ENCODE measurements around the gene OR52E2. TPM values are rescaled to one million over a fixed set of nuclear protein-coding genes. Genes with fewer than 3 reads are reported as not detected.

Gene OR52E2
- polyA plus RNA-seq, 4 donors: not detected

- no peak for FAIRE-seq
- Histone ChIP-seq H3K4me3 (ENCODE audit: low read depth in 1 of 3, low read length in 3 of 3) (no peak overlapping the region), H3K9me3 (ENCODE audit: control insufficient read depth in 2 of 2, insufficient read depth in 1 of 2, low read depth in 1 of 2, low read length in 1 of 2) (no peaks in the 10 kb centered on the region), H3K36me3 (ENCODE audit: control insufficient read depth in 3 of 3, insufficient read depth in 2 of 3, low read depth in 1 of 3, low read length in 3 of 3) (no peaks in the 10 kb centered on the region), H3K4me1 (ENCODE audit: control insufficient read depth in 3 of 3, insufficient read depth in 2 of 3, low read depth in 1 of 3, low read length in 2 of 3) (no peaks in the 10 kb centered on the region), H3K27ac (ENCODE audit: low read depth in 1 of 3, low read length in 2 of 3) (no peak overlapping the region), H3K27me3 (ENCODE audit: control insufficient read depth in 3 of 3, insufficient read depth in 3 of 3, low read length in 3 of 3) (no peaks in the 10 kb centered on the region)
- WGBS, 3 donors: 49 to 79% (median 49%) methylated on average over 4 of the region's 4 CpGs
- DNase-seq: no peak
Measured at GRCh38 chr11:5040876-5041275, 18.6 kb downstream of the OR52E2 start.

DNA sequence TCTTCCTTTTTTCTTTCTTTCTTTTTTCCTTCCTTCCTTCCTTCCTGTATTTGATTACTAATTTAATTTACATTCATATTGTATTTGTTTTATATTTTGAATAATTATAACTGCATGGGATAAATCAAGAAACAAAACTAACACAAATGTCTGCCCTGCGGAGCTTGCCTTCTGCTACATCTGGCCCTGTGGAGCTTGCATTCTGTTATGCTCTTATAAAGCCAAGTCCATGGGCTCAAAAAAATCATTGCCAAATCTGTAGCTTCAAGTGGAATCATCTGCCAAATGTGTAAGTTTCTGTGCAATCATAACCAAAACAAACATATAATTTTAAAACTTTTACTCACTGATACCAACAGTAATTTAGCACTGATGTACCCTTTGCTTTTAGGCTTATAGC lies 21.1 kb downstream of the OR52E2 start:
- no peaks in the 10 kb centered on the region for H3K36me3 ChIP-seq (ENCODE audit: control insufficient read depth in 3 of 3, insufficient read depth in 2 of 3, low read depth in 1 of 3, low read length in 3 of 3)
- 89 to 97% (median 91%) methylated on average over 1 of the region's 1 CpG for WGBS, 3 donors
- FAIRE-seq: no peak
- DNase-seq: no peak
- no peak overlapping the region for H3K27ac ChIP-seq (ENCODE audit: low read depth in 1 of 3, low read length in 2 of 3)
- H3K27me3 ChIP-seq (ENCODE audit: control insufficient read depth in 3 of 3, insufficient read depth in 3 of 3, low read length in 3 of 3): no peaks in the 10 kb centered on the region
- no peaks in the 10 kb centered on the region for H3K4me1 ChIP-seq (ENCODE audit: control insufficient read depth in 3 of 3, insufficient read depth in 2 of 3, low read depth in 1 of 3, low read length in 2 of 3)
- H3K9me3 ChIP-seq (ENCODE audit: control insufficient read depth in 2 of 2, insufficient read depth in 1 of 2, low read depth in 1 of 2, low read length in 1 of 2): no peaks in the 10 kb centered on the region
- H3K4me3 ChIP-seq (ENCODE audit: low read depth in 1 of 3, low read length in 3 of 3): no peak overlapping the region

DNA sequence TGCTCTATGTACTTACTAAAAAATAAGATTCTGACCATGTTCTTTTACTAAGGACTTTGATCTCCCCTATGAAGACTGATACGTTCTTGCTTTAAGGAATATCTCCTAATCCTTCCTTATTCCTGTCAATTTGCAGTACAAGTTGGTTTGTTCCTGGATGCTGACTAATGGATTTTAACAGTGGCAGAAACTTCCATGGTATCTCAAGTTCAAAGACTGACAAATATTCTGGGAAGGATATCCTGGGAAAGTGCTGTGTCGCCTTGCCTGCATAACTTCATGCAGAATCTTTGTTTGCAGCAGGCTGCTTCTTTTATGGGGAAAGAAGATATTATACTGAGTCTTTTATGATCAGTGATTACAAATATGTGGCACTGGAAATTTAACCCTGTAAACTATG lies 21.5 kb downstream of the OR52E2 start:
- H3K4me3 ChIP-seq (ENCODE audit: low read depth in 1 of 3, low read length in 3 of 3): no peak overlapping the region
- no peaks in the 10 kb centered on the region for H3K36me3 ChIP-seq (ENCODE audit: control insufficient read depth in 3 of 3, insufficient read depth in 2 of 3, low read depth in 1 of 3, low read length in 3 of 3)
- DNase-seq (no peak), FAIRE-seq (no peak)
- 32 to 72% (median 54%) methylated on average over 2 of the region's 2 CpGs for WGBS, 3 donors
- H3K27me3 ChIP-seq (ENCODE audit: control insufficient read depth in 3 of 3, insufficient read depth in 3 of 3, low read length in 3 of 3): no peaks in the 10 kb centered on the region
- no peak overlapping the region for H3K27ac ChIP-seq (ENCODE audit: low read depth in 1 of 3, low read length in 2 of 3)
- no peaks in the 10 kb centered on the region for H3K9me3 ChIP-seq (ENCODE audit: control insufficient read depth in 2 of 2, insufficient read depth in 1 of 2, low read depth in 1 of 2, low read length in 1 of 2)
- H3K4me1 ChIP-seq (ENCODE audit: control insufficient read depth in 3 of 3, insufficient read depth in 2 of 3, low read depth in 1 of 3, low read length in 2 of 3): no peaks in the 10 kb centered on the region

DNA sequence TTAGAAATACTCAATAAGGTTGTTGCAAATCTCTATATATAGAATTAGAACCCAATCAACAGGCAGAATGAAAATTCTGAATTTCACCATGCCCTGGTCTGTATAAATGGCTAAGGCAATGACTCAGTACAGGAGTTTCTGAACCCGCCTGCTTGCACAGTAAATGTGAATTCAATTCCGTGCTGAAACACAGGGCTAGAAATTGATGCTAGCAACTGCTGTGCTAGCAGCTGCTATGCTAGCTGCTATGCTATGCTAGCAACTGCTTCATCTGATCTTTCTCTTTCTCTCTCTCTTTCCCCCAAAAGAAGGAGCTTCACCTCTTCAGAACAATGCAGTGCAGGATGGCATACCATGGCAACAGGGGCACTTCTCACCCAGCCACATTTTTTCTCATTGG lies 22.8 kb downstream of the OR52E2 start:
- WGBS, 3 donors: 76 to 85% (median 83%) methylated on average over 2 of the region's 2 CpGs

GRCh38 chr11:5021996-5022395 lies 37.4 kb downstream of the OR52E2 start:
- 87 to 91% (median 90%) methylated on average over 2 of the region's 2 CpGs for WGBS, 3 donors
- Histone ChIP-seq H3K4me3 (ENCODE audit: low read depth in 1 of 3, low read length in 3 of 3) (no peak overlapping the region), H3K36me3 (ENCODE audit: control insufficient read depth in 3 of 3, insufficient read depth in 2 of 3, low read depth in 1 of 3, low read length in 3 of 3) (no peaks in the 10 kb centered on the region), H3K27ac (ENCODE audit: low read depth in 1 of 3, low read length in 2 of 3) (no peak overlapping the region), H3K27me3 (ENCODE audit: control insufficient read depth in 3 of 3, insufficient read depth in 3 of 3, low read length in 3 of 3) (no peaks in the 10 kb centered on the region), H3K9me3 (ENCODE audit: control insufficient read depth in 2 of 2, insufficient read depth in 1 of 2, low read depth in 1 of 2, low read length in 1 of 2) (peaks cover 0 to 28% of the 10 kb centered on the region in 2 donors), H3K4me1 (ENCODE audit: control insufficient read depth in 3 of 3, insufficient read depth in 2 of 3, low read depth in 1 of 3, low read length in 2 of 3) (no peaks in the 10 kb centered on the region)
- FAIRE-seq (no peak), DNase-seq (no peak)

More for the DNA sequence above, 22.8 kb downstream of the OR52E2 start:
- Histone ChIP-seq H3K27ac (ENCODE audit: low read depth in 1 of 3, low read length in 2 of 3) (no peak overlapping the region), H3K4me3 (ENCODE audit: low read depth in 1 of 3, low read length in 3 of 3) (no peak overlapping the region), H3K9me3 (ENCODE audit: control insufficient read depth in 2 of 2, insufficient read depth in 1 of 2, low read depth in 1 of 2, low read length in 1 of 2) (no peaks in the 10 kb centered on the region), H3K36me3 (ENCODE audit: control insufficient read depth in 3 of 3, insufficient read depth in 2 of 3, low read depth in 1 of 3, low read length in 3 of 3) (no peaks in the 10 kb centered on the region), H3K27me3 (ENCODE audit: control insufficient read depth in 3 of 3, insufficient read depth in 3 of 3, low read length in 3 of 3) (no peaks in the 10 kb centered on the region), H3K4me1 (ENCODE audit: control insufficient read depth in 3 of 3, insufficient read depth in 2 of 3, low read depth in 1 of 3, low read length in 2 of 3) (no peaks in the 10 kb centered on the region)
- FAIRE-seq (no peak), DNase-seq (no peak)

DNA sequence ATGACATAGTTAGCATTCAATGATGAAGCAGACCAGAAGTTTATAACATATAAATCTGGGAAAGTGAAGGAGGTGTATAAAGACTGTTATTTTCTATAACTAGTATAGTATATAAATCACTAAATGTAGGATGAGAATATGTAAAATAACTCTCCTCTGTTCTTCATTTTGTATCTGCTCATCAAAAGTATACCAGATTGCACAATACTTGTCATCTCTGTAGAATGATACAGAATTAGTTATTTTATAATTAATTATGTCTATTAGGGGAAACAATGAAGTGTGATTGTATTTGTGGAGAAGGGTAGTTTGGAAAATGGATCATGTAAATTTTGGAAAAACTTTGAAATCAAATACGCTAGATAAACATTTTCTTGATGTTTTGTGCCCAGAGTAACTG lies 46.4 kb downstream of the OR52E2 start:
- whole genome bisulfite sequencing, 3 donors: 69 to 83% (median 76%) methylated on average over 1 of the region's 1 CpG
- no peak overlapping the region for H3K27ac ChIP-seq (ENCODE audit: low read depth in 1 of 3, low read length in 2 of 3)
- DNase-seq: no peak

GRCh38 chr11:5011254-5011653 lies 48.2 kb downstream of the OR52E2 start:
- no peaks in the 10 kb centered on the region for H3K9me3 ChIP-seq (ENCODE audit: control insufficient read depth in 2 of 2, insufficient read depth in 1 of 2, low read depth in 1 of 2, low read length in 1 of 2)
- H3K4me3 ChIP-seq (ENCODE audit: low read depth in 1 of 3, low read length in 3 of 3): no peak overlapping the region
- H3K27ac ChIP-seq (ENCODE audit: low read depth in 1 of 3, low read length in 2 of 3): no peak overlapping the region
- no peaks in the 10 kb centered on the region for H3K36me3 ChIP-seq (ENCODE audit: control insufficient read depth in 3 of 3, insufficient read depth in 2 of 3, low read depth in 1 of 3, low read length in 3 of 3)
- WGBS, 3 donors: 68 to 77% (median 74%) methylated on average over 8 of the region's 8 CpGs
- no peak for DNase-seq
- no peaks in the 10 kb centered on the region for H3K27me3 ChIP-seq (ENCODE audit: control insufficient read depth in 3 of 3, insufficient read depth in 3 of 3, low read length in 3 of 3)
- FAIRE-seq: no peak
- no peaks in the 10 kb centered on the region for H3K4me1 ChIP-seq (ENCODE audit: control insufficient read depth in 3 of 3, insufficient read depth in 2 of 3, low read depth in 1 of 3, low read length in 2 of 3)

More for the DNA sequence above, 46.4 kb downstream of the OR52E2 start:
- no peaks in the 10 kb centered on the region for H3K9me3 ChIP-seq (ENCODE audit: control insufficient read depth in 2 of 2, insufficient read depth in 1 of 2, low read depth in 1 of 2, low read length in 1 of 2)
- H3K27me3 ChIP-seq (ENCODE audit: control insufficient read depth in 3 of 3, insufficient read depth in 3 of 3, low read length in 3 of 3): no peaks in the 10 kb centered on the region
- no peaks in the 10 kb centered on the region for H3K4me1 ChIP-seq (ENCODE audit: control insufficient read depth in 3 of 3, insufficient read depth in 2 of 3, low read depth in 1 of 3, low read length in 2 of 3)
- no peak overlapping the region for H3K4me3 ChIP-seq (ENCODE audit: low read depth in 1 of 3, low read length in 3 of 3)
- no peak for FAIRE-seq
- H3K36me3 ChIP-seq (ENCODE audit: control insufficient read depth in 3 of 3, insufficient read depth in 2 of 3, low read depth in 1 of 3, low read length in 3 of 3): no peaks in the 10 kb centered on the region

Other genes starting within 250 kb of the OR52E2 start
- gene OR51F2, start 238.3 kb downstream of the OR52E2 start, polyA plus RNA-seq: not detected
- gene OR51S1, start 210.4 kb downstream of the OR52E2 start, polyA plus RNA-seq: not detected
- gene OR51T1, start 177.7 kb downstream of the OR52E2 start, polyA plus RNA-seq: not detected
- not detected for gene OR51A7, start 155.8 kb downstream of the OR52E2 start, polyA plus RNA-seq
- not detected for gene OR51G2, start 140.3 kb downstream of the OR52E2 start, polyA plus RNA-seq
- gene OR51G1, start 135.3 kb downstream of the OR52E2 start, polyA plus RNA-seq: not detected
- gene OR51A4, start 112.0 kb downstream of the OR52E2 start, polyA plus RNA-seq: not detected
- not detected for gene OR51A2, start 103.9 kb downstream of the OR52E2 start, polyA plus RNA-seq
- not detected for gene OR51L1, start 64.8 kb downstream of the OR52E2 start, polyA plus RNA-seq
- gene OR52J3, start 13.1 kb downstream of the OR52E2 start, polyA plus RNA-seq: not detected
- not detected for gene OR52E1, start 9.9 kb upstream of the OR52E2 start, polyA plus RNA-seq
- not detected for gene OR52A5, start 78.7 kb upstream of the OR52E2 start, polyA plus RNA-seq
- not detected for gene OR52A1, start 95.1 kb upstream of the OR52E2 start, polyA plus RNA-seq
- gene OR51V1, start 141.1 kb upstream of the OR52E2 start, polyA plus RNA-seq: not detected
- gene HBB, start 167.4 kb upstream of the OR52E2 start, polyA plus RNA-seq: 10 to 100 TPM in 2 of 4 donors, 1 to 10 TPM in 2; 7.4 to 61.4 (median 13.2) TPM
- under 1 TPM in 1 of 4 donors, not detected in 3; 0.15 TPM for gene HBD, start 174.9 kb upstream of the OR52E2 start, polyA plus RNA-seq
- 1 to 10 TPM in 1 of 4 donors, not detected in 3; 2.5 TPM for gene HBG1, start 190.2 kb upstream of the OR52E2 start, polyA plus RNA-seq
- 100 to 1,000 TPM in 1 of 4 donors, not detected in 3; 857 TPM for gene HBG2, start 195.2 kb upstream of the OR52E2 start, polyA plus RNA-seq
- 1 to 10 TPM in 1 of 4 donors, not detected in 3; 1.9 TPM for gene HBE1, start 210.3 kb upstream of the OR52E2 start, polyA plus RNA-seq
- not detected for gene OR51B4, start 242.3 kb upstream of the OR52E2 start, polyA plus RNA-seq